HG02938 (cell line): ENCODE results near the gene KCNV2.
A peak's percentile ranks its signal among the peaks of the same experiment; 100 is the strongest.

Source experiments
- ATAC-seq: cut with Tn5 transposase; IDR thresholded peaks from one replicate; pipeline ENCODE4 v1.9.1; 2021; ENCODE audit warnings: mild to moderate bottlenecking, moderate library complexity; ENCODE audit not compliant: unreplicated experiment

KCNV2 gene

DNA sequence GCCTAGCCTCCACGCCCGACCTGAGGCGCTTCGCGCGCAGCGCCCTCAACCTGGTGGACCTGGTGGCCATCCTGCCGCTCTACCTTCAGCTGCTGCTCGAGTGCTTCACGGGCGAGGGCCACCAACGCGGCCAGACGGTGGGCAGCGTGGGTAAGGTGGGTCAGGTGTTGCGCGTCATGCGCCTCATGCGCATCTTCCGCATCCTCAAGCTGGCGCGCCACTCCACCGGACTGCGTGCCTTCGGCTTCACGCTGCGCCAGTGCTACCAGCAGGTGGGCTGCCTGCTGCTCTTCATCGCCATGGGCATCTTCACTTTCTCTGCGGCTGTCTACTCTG lies 1.4 kb downstream of the KCNV2 start:
- no peak for ATAC-seq

DNA sequence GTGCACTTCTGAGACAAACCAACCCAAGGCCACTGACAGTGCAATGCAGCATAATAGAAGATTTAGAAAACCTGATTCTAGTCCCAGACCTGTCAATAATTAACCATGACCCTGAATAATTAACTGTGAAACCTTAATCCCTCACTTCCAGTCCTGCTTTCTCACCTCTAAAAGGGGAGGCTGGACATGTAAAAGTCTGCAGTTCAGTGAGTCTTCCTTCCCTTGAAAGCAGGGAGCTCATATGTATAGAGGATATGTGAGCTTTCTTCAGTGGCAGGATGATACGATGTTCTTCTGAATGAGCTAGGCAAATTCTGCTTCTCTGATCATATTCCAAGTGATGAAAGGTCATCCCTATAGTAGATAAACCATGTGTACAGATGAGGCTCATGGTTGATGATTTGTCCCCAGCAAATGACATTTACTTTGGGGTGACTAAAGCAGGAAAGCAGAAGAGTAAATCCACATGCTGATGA lies 2.9 kb downstream of the KCNV2 start:
- ATAC-seq, result no peak

DNA sequence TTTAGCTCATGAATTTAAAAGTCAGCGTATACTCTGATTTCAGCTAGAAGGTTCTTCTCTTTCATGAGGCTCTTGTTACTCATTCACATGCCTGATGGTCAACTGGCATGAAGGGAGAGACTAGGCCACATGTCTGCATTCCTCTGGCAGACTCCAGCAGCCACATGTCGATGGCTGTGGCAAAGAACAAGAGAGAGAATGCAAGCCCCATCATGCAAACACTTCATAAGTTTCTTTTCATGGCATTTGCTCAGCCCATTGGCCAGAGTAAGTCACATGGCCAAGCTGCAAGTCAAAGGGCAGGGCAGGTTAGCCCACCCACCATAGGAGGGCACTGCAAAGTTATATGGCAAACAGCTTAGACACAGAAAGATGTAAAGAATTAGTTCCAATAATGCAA lies 5.4 kb downstream of the KCNV2 start:
- no peak for ATAC-seq

DNA sequence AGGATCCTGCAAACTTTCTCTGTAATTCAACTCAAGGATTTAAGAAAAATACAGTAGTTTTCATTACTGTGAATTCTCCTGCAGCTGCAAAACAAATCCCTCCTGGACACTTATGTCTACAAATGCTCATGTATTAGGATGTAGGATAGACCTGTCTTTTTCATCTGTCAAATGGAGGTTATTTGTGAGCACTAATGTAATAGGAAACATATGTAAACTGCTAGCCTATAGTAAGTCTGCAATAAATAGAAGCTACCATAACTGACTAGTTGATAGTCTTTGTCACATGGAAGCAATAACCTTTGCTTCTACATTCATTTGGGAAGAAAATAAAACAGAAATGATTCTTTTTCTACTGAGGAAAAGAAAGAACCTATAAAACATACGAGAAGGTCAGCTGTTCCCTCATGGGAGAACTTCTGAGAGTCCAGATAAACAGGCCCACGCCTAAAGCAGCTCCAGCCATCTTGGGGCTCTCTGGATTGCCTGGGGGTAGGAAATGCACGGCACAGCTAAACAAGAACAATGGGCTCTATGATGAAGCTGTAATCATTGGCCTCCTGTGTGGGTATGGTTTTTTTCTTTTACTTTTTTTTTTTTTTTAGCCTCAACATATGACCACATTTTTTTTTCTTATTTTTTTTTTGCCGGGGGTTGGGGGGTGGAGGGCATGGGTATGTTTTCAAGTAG lies 6.2 kb downstream of the KCNV2 start:
- ATAC-seq, result no peak

DNA sequence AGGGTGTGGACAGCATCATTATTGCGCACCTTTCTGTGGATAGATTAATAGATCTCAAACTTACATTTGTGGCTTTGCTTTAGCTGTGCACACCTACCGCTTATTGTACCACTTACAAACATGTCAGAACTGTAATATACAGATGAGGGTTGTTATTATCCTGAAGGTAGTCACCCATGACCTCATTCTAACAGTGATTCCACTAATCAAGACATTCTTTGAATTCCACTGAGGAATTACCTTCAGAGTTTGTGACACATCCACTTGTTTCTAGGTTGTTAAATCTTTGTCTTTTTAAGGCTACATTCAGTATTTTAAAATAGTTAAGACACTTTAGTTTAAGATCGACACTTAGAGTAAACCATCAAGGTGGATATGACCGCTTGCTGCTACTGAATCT lies 7.8 kb downstream of the KCNV2 start:
- no peak for ATAC-seq

DNA sequence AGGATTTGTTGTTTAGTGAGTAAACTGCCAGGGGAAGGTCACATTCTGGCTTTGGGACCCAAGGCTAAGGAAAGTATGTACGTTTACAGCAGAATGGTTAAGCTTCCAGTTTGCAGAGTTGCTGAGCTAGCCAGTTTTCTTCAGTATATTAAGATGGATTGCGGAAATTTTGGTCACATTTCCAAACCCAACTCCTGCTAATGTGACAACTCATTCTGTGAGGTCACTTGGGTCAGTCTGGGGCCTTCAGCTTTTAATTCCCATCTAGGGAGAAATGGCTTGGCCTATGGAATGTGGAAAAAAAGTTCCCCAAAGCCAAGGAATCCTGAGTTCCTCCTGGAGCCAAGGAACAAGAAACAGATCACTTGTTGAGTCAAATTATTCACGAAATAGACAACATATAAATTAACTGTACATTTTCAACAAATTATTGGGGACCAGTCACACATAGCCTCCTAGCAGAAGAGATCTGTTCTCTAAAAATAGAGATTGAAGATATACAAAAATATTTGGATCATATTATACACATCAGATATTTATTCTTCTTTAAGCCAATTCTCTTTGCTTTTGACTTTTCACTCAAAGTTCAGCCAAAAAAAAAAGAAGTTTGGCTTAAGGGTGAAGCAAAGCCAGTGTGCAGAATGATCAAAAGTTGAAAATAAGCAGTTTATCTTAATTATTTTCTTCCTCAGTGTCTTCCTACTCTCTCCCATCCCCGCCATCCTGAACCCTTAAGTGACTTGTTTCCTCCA lies 8.8 kb downstream of the KCNV2 start:
- no peak for ATAC-seq

DNA sequence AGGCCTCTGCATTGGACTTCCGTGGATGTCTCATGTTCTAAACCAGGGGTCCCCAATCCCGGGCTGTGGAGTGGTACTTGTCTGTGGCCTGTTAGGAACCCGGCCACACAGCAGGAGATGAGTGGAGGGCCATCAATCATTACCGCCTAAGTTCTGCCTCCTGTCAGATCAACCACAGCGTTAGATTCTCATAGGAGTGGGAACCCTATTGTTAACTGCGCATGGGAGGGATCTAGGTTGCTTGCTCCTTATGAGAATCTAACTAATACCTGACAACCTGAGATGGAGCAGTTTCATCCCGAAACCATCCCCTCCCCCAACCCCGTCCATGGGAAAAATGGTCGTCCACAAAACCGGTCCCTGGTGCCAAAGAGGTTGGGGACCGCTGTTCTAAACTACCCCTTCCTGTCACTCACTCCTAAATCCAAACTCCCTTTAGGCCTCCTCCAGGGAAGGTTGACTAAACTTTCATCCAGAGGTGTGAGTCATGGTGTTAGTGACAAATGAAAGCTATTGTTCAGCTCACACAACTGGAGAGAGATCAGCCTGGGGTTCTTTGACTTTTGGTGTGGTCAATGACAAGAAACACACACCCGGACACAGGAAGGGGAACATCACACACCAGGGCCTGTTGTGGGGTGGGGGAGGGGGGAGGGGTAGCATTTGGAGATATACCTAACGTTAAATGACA lies 9.5 kb downstream of the KCNV2 start:
- ATAC-seq, result no peak

DNA sequence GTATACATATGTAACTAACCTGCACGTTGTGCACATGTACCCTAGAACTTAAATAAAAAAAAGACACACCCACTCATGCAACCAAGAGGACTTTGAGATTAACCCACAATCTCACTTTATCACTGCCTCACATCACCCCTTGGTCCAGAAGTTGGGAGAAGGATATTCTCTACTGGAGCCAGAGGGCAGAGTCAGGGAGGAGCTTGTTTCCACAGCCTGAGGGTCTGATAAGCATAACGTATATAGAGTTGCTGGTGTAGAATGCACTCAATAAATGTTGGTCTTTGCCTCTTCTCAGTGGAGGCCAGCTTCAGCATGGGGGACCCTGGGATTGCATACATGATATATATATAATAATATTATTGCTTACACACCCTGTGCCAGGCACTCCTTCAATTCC lies 10.1 kb downstream of the KCNV2 start:
- no peak for ATAC-seq

DNA sequence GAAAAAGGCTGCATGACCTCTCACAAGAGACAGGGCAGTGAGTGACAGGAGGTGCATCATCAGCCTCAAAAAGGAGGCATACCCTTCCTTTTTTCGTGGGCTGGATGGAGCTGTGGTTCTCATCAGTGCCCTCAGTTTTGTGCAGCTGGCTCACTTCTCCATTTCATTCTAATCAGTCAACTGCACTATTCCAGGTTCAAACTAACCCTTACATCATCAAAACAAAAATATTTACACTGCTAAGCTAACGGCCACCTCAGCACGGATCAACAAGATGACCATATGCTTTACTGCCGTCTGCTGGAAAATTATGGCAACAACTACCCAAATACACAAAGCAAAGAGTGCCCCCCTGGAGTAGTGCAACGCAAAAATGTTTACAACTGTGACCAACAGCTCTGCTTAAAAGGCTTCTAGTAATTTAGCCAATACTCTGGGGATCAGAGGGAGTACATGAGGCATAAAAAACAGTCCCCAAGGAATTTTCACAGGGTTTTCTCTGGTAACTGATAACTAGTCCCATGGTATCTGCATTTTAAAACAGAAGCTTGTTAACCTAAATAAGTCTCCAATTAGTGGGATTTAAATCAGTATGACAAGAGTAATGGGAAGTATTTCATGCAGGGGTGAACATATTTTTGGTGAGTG lies 10.8 kb downstream of the KCNV2 start:
- ATAC-seq, result peak; percentile 77

DNA sequence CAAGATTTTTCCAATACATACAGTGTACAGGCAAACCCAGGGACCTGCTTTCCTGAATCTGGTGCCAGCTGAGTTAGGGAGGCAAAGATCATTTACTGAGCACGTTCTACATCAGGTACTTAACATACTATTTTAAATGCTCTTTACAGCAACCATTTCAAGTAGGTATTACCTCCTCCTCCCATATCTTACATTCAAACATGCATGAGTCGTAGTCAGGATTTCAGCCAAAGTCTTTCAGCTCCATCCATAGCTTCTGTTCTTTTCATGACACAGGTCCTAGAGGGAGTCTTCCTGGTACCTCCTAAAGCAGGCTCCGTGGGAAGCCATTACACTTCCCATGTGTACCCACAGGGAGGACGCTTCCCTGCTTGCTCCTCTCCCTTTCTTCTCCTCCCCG lies 11.7 kb downstream of the KCNV2 start:
- no peak for ATAC-seq

DNA sequence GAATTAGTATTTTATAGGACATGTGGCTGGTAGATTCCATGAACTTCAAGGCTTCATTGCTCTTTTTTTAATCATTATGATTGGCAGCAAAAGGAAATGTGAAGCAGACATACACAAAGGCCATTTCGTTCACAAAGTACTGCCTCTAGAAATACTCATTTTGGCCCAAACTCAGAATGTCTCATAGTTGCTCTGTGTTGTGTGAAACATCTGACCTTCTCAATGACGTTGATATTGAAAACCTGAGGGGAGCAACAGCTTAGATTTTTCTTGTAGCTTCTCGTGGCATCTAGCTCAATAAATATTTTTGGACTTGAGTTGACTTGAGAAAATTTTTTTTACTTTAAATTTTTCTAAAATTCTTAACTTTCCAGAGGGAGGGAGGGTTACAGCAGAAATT lies 12.4 kb downstream of the KCNV2 start:
- ATAC-seq, result no peak

DNA sequence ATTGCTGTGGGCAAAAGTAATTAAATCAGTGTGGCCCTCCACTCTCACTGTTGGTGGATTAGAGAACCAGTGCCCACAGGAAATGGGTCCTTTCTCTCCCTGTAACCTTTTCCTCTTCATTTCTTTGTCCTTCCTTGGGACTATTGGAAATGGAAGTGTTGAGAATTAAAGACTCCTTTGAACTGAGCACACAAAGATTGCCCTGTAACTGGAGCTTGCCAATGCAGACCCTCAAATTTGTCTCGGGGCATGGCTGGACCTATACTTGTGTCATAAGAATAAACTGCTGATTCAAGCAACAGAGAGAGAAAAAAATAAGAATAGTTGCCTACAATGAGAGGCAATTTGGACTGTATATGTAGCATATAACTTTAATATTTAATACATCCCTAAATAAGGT lies 13.7 kb downstream of the KCNV2 start:
- no peak for ATAC-seq

DNA sequence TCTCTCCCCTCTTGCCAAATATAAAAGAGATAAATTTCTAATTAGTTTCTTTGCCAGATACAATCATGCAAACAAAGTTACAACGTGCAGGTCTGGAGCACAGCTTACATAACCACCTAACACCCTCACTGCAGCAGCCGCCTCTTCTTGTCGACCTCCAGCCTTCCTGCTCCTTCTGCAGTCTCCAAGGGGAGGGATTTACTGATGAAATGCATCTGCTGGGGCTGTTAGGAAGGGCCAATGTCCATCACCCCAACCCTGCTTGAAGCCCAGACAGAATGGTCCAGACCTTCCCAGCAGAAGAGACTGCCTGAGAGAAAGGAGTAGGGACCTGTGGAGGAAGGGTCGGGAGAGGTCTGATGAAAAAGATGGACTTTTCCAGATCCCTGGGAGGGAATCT lies 15.2 kb downstream of the KCNV2 start:
- ATAC-seq, result no peak

DNA sequence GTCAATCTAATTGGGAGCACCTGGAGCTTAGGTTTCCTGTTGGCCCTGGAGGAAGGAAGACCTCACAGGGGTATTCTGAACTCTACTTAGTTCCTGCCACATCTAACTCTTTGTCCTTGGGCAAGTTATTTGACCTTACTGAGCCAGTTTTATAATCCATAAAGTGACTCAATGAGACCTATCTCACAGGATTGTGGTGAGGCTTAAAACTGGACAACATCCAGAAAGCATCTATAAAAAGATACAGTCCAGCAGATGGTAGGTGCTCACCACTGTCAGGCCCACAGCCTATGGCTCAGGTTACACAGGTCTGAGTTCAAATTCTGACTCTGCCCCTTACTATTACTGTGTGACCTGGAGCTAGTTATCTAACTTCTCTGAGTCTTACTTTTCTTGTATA lies 23.3 kb downstream of the KCNV2 start:
- no peak for ATAC-seq

DNA sequence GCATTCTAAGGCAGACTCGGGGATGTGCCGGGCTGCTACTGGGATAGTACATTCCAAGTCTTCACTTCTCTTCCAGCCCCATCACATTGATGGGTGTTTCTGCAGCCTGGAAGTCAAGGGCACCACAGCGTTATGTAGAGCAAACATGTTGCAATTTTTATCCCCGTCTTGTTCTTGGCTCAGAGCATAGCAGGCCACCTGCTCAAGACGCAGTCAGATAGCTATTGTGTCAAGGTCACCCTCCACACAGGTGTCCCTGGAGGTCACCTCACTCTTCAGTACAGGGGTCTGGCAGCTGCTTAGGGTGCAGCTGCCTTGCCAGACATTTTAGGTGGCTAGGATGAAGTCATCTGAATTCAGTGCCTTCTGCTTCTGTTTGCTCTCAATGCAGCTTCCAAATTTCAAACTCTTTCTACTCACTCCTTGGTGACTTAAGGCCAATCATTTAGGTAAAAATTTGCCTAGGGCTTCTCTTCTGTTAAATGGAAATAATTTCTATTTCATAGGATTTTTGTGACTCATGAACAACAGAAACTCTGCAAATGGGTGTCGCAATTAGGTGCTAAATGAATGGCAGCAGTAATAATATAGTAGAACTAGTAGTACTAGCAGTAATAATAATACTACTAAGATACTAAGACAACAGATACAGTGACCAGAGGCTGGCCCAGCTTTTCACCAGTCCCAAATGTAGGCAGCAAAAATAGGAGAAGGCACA lies 24.3 kb downstream of the KCNV2 start:
- ATAC-seq, result no peak

DNA sequence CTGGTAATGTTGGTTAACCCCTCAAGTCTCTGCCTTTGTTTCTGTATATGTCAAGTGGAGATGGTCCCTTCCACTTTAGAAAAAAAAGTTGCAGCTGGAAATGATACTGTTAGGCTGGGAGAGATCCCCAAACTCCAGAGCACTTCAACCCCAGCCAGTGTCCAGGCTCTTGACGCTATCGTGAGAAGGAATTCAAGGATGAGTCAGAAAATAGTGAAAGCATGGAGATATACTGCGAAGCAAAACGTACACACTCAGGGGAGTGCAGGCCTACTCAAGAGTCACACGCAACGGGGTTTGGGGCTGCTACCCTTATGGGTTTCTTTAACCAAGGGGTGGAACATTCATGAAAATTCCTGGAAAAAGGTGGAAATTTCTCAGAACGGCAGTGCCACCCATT lies 24.9 kb downstream of the KCNV2 start:
- ATAC-seq, result no peak

DNA sequence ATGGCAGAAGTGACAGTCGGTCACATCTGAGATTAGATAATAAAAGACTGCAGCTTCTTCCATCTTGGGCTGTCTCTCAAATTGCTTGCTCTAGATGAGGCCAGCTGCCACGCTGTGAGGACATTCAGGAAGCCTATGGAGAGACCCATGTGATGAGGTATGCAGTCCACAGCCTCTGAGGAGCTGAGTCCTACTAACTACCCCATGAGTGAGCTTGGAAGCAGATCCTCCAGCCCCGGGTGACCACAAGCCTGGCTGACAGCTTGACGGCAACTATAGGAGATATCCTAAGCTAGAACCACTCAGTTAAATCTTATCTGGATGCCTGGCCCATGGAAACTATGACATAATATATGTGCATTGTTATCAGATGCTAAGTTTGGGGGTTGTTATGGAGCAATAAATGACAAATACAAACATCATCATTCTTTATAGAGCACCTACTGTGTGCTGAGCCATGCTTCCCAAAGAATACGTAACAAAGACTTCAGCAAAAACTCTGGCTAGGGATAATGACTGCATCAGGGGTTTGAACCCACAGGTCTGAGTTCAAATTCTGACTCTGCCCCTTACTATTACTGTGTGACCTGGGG lies 26.7 kb downstream of the KCNV2 start:
- no peak for ATAC-seq

DNA sequence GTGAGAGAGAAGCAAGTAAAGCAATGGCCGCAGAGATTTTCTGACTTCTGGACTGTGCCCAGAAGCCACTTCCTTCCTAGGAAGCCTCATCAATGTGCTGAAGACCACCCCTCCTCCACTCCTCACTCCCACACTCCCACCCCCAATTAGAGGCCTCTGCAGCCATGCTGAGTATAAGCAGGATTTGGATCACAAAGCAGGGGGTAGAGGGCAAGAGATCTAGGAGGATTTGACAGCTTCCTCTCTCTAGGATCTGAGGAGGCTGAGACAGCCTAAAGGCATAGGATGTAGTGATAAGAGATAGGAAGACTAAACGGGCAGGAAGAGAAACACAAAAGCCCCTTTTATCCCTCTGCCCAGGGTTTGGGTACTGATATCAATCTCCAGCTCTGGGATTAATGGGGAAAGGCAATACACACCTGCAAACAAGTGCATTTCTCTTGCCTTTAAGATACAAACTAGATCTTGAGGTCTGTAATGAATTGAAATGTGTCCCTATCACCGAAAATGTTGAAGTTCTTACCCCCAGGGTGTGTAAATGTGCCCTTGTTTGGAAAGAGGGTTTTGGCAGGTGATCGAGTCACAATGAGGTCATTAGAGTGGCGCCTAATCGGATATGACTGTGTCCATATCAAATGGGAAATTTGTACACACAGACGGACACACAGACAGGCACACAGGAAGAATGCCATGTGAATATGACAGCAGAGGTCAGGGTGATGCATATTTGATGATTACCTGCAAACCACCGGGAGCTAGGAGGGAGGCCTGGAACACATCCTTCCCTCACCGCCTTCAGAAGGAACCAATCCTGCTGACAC lies 28.5 kb downstream of the KCNV2 start:
- ATAC-seq, result no peak

DNA sequence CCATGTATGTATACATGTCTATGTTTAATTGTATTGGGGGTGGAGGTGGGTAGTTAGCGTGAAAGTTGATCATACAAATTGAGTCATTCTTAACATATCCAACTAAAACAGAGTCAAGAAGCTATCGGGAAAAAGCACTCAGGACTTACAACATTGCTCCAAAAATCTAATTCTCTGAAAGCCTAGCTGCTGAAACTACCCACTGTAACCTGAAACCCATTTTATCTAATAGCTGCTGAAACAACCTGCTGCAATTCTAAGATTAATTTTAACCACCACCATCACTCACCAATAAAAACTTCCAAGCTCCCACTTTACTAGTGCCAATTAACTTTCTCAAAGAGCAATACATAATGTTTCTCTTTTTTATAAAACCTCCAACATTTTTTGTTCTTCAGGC lies 32.2 kb downstream of the KCNV2 start:
- no peak for ATAC-seq

DNA sequence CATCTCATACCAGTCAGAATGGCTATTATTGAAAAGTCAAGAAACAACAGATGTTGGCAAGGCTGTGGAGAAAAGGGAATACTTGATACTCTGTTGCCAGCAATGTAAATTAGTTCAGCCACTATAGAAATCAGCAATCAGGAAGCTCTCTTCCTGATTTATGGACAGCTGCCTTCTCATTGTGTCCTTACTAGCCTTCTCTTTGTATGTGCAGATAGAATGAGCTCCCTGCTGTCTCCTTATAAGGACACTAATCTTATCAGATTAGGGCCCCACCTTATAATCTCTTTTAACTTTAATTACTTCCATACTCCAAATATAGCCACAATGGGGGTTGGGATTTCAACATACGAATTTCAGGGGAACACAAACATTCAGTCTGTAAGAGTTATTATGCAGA lies 38.0 kb downstream of the KCNV2 start:
- ATAC-seq, result no peak
